ENCODE results near the gene RMP24.

RMP24 gene

GRCh38 chr18:35972197-35973000, at the start of gene RMP24:
Gene RMP24 (plus strand): TSS chr18:35972679.
- intact Hi-C loops (cut with micrococcal nuclease), result no loop called here
- no peak for TF ChIP-seq CTCF (IDR thresholded peaks at IDR 0.05; ENCODE audit: unreplicated experiment)
- POLR2A ChIA-PET, result interaction anchor here (0.6 to 2.8 kb wide), 23 partner anchors 11 to 988 kb away, joined by 3 to 22 read pairs (median 3); partner anchors contain the start of genes ELP2, INO80C, MOCOS and RPRD1A
- CTCF ChIA-PET, result interaction anchor here (0.7 to 1.5 kb wide), 4 partner anchors 16 to 586 kb away, joined by 3 to 7 read pairs (median 6); no protein-coding TSS in a partner anchor
- peak; percentile 96 for DNase-seq (ENCODE audit: unreplicated experiment)
- Mint-ChIP-seq H3K27ac (ENCODE audit: low read depth, unreplicated experiment) (peak within 1 kb of the TSS; percentile 97), H3K27me3 (ENCODE audit: insufficient read depth, unreplicated experiment) (no peaks in the 10 kb centered on the region), H3K4me3 (ENCODE audit: unreplicated experiment) (peak within 1 kb of the TSS; percentile 93), H3K4me1 (ENCODE audit: insufficient read depth, unreplicated experiment) (peaks cover 32% of the 10 kb centered on the region), H3K36me3 (ENCODE audit: insufficient read depth, unreplicated experiment) (peaks cover 39% of the 10 kb centered on the region), H3K9me3 (ENCODE audit: unreplicated experiment) (no peaks in the 10 kb centered on the region)
- no TSS peak for BruUV-seq (replicated peaks)

DNA sequence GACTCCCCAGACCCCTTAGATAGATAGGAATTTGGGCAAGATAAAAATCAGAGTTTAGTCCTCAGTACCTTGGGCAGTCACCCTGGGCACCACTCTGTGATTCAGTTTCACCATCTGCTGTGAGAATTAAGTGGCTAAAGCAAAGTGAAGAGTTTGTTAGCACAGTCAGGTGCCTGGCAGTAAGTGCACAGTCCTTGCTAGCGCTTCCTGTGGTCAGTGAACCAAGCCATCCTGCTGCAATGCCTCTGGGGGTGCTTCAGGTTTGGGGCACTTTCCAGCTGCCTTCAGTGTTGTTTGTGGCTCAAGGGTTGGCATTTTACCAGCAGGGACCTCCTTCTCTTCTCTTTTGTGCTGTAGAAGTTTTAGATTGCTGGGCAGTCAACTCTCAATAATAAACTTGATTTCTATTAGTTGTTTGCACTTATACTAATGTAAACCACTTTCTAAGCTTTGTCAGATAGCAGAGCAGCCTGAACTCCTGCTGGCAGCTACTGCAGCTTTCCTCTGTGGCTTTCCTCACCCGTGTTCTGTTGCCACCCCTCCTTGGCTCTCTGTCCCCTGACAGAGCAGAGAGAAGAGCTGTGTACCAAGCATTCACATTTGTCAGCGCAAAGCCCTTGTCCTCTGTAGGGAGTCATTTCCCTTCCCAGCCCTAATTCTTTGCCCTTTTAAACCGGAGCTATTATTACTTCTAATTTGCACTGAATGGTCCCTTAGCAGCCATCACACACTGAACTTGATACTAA, 48.4 kb upstream of the RMP24 start:
- POLR2A ChIA-PET, result no interaction called here
- H3K36me3 Mint-ChIP-seq (ENCODE audit: insufficient read depth, unreplicated experiment), result no peaks in the 10 kb centered on the region
- H3K27me3 Mint-ChIP-seq (ENCODE audit: insufficient read depth, unreplicated experiment), result peaks cover 31% of the 10 kb centered on the region
- no peak for TF ChIP-seq CTCF (IDR thresholded peaks at IDR 0.05; ENCODE audit: unreplicated experiment)
- no peak overlapping the region for H3K4me3 Mint-ChIP-seq (ENCODE audit: unreplicated experiment)
- BruUV-seq (replicated peaks), result no TSS peak
- H3K4me1 Mint-ChIP-seq (ENCODE audit: insufficient read depth, unreplicated experiment), result no peaks in the 10 kb centered on the region
- H3K27ac Mint-ChIP-seq (ENCODE audit: low read depth, unreplicated experiment), result no peak overlapping the region
- no peaks in the 10 kb centered on the region for H3K9me3 Mint-ChIP-seq (ENCODE audit: unreplicated experiment)
- CTCF ChIA-PET, result interaction anchor here (1.3 kb wide), 1 partner anchor 168 kb away, joined by 3 read pairs; no protein-coding TSS in a partner anchor
- DNase-seq (ENCODE audit: unreplicated experiment), result no peak
- intact Hi-C loops (cut with micrococcal nuclease), result no loop called here

DNA sequence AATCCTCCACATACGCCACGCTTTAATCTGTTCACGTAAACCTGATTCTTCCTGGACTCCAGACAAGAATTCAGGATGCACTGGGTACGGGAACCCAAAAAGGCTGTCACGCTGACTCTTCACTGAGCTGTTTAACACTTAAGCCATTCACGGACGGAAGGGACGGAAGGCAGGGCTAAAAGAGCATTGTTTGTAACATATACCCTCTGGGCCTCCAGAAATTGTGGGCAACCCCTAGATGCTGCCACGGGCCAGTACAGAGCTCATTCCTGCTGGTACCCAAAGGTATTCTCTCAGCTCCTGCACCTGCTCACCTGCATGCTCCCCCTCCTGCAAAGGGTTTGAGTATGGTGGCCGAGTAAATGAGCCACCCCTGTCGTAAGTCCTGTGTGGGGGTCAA, 45.6 kb upstream of the RMP24 start:
- H3K36me3 Mint-ChIP-seq (ENCODE audit: insufficient read depth, unreplicated experiment), result no peaks in the 10 kb centered on the region
- intact Hi-C loops (cut with micrococcal nuclease), result no loop called here
- H3K27me3 Mint-ChIP-seq (ENCODE audit: insufficient read depth, unreplicated experiment), result peaks cover 31% of the 10 kb centered on the region
- H3K4me3 Mint-ChIP-seq (ENCODE audit: unreplicated experiment), result no peak overlapping the region
- no peak for TF ChIP-seq CTCF (IDR thresholded peaks at IDR 0.05; ENCODE audit: unreplicated experiment)
- no peaks in the 10 kb centered on the region for H3K9me3 Mint-ChIP-seq (ENCODE audit: unreplicated experiment)
- CTCF ChIA-PET, result interaction anchor here (0.6 to 0.7 kb wide), 3 partner anchors 9 to 170 kb away, joined by 3 to 5 read pairs (median 3); no protein-coding TSS in a partner anchor
- POLR2A ChIA-PET, result no interaction called here
- DNase-seq (ENCODE audit: unreplicated experiment), result no peak
- no peaks in the 10 kb centered on the region for H3K4me1 Mint-ChIP-seq (ENCODE audit: insufficient read depth, unreplicated experiment)
- H3K27ac Mint-ChIP-seq (ENCODE audit: low read depth, unreplicated experiment), result no peak overlapping the region
- no TSS peak for BruUV-seq (replicated peaks)

DNA sequence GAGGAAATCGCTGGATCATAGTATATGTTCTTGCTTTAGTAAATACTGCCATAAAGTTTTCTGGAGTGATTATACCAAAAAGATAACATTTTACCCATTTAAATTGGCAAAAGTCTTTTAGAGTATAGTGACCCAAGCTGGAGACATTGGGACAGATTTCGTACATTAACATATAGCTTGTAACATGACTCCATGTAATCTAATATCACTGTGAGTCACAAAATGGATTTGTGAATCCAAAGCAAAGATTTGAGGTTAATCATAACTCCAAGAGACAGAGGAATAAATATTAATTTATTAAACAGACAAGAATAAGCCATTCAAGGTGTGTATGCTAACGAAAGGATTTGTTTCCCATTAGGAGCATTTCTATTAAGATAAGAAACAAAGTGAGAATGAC, 45.0 kb upstream of the RMP24 start:
- BruUV-seq (replicated peaks), result no TSS peak
- TF ChIP-seq CTCF (IDR thresholded peaks at IDR 0.05; ENCODE audit: unreplicated experiment), result no peak
- Mint-ChIP-seq H3K9me3 (ENCODE audit: unreplicated experiment) (no peaks in the 10 kb centered on the region), H3K27me3 (ENCODE audit: insufficient read depth, unreplicated experiment) (peaks cover 31% of the 10 kb centered on the region), H3K4me3 (ENCODE audit: unreplicated experiment) (no peak overlapping the region), H3K36me3 (ENCODE audit: insufficient read depth, unreplicated experiment) (no peaks in the 10 kb centered on the region), H3K4me1 (ENCODE audit: insufficient read depth, unreplicated experiment) (no peaks in the 10 kb centered on the region), H3K27ac (ENCODE audit: low read depth, unreplicated experiment) (no peak overlapping the region)
- intact Hi-C loops (cut with micrococcal nuclease), result no loop called here
- DNase-seq (ENCODE audit: unreplicated experiment), result peak; percentile 12
- ChIA-PET CTCF (interaction anchor here (0.7 to 1.0 kb wide), 2 partner anchors 10 to 36 kb away, joined by 3 read pairs; no protein-coding TSS in a partner anchor), POLR2A (interaction anchor here (0.6 kb wide), 1 partner anchor 629 kb away, joined by 4 read pairs; no protein-coding TSS in a partner anchor)
